Stimulated activated CD4-positive, alpha-beta T cell treated with anti-CD3 and anti-CD28 coated beads, Interleukin-15, amount 100 ng/mL, for 24 hours (primary cell): ENCODE data around the gene TSPAN15.

Experiments used
- DNase-seq: peaks from one replicate; pipeline ENCODE4 v3.0.0-alpha.2; 2020

The TSPAN15 gene

DNA sequence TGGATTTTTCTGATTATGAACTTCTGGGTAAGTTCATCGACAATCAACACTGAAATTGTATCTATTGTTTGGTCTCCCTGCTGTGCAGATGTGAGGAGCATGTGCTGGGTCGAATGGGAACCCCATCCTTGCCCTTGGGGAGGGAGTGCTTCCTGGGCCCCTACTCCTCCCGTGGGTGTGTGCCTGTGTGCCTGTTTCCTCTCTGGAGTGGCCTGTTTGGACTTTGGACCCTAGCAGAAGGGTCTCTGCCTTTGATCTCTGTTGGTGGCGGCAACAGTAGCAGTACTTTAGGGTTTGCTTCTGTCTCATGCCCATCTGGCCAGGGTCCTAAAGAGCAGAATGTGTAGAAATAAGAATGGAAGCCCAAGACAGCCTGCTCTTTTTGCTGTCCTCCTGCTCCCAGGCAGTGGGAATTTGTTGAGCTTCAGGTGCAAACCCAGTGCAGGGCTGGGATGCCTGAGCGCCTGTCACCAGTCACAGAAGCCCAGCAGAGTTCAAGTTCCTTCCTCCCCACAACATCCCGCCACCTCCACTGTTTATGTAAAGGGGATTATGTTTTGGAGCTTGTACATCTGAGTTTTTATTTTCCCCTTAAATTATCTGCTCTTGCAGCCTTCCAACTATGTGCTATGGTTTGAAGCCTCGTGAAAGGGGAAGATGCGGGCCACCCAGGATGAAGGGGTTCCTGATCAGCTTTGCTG, 33.1 kb upstream of the TSPAN15 start:
- no peak for DNase-seq

DNA sequence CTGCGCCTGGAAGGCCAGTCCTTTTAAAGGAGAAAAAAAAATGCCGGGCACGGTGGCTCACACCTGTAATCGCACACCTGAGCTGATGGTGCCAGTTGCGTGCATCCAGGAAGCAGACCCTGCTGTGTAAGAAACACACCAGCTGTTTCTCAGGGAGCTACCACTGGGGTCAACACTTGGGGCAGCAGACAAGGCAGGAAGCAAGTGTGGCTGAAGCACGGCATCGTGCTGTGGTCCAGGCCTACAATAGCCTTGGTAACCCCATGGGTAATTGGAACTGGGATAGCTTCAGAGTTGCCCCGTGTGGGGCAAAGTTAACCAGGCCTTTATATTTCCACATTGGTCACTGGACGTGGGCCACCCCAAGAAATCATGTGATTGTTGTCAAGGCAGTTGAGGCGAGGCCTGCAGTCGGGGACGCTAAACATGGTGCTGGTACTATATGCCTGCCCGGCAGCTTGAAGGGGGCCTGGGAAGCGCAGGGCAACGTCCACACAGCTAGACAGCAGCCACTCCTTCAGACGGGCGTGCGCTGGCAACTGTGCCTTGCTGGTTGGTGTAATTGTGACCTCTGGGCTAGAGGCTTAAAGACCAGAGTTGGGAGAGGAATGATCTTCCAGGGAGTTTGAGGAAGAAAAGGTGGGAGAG, 32.0 kb upstream of the TSPAN15 start:
- no peak for DNase-seq

DNA sequence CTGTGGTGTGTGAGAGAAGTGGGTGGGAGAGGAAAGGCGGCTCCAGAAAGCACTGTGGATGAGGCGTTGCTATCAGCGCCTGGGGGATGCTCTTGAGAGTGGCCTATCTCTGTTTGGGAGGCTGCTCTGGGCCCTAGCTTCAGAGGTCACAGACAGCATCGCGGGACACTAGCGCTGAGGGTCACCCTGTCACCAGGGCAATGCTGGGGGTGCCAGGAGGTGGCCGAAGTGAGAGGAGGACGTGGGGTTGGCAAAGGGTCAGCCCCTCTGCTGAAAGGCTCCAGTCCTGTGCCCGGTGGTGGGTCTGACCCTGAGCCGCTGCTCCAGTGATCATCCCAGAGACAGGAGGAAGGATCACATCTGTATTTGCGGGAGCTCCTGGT, 31.5 kb upstream of the TSPAN15 start:
- DNase-seq = no peak

- DNase-seq = no peak
Measured at GRCh38 chr10:69421611-69422308, 29.5 kb upstream of the TSPAN15 start.

DNA sequence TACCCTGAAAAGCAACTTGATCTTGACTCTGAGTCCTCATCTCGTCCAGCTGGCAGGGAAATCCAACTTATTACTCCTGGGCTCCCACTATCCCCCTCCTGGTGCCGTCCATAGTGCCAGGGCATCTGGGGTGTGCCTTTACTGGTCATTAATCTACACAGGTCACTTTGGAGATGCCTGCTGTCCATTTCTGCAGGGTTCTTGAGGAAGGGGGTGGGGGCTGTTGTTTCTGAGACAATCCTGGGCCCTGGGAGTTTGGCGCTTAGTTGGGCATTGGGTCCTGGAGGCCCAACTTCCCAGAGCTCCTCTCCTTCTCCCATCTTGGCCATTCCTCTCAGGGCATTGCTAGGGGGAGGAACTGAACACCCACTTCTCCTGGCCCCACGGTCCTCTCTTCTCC, 28.6 kb upstream of the TSPAN15 start:
- no peak for DNase-seq

GRCh38 chr10:69425041-69425440, 26.2 kb upstream of the TSPAN15 start:
- DNase-seq = no peak

GRCh38 chr10:69425511-69426298, 25.6 kb upstream of the TSPAN15 start:
- no peak for DNase-seq

DNA sequence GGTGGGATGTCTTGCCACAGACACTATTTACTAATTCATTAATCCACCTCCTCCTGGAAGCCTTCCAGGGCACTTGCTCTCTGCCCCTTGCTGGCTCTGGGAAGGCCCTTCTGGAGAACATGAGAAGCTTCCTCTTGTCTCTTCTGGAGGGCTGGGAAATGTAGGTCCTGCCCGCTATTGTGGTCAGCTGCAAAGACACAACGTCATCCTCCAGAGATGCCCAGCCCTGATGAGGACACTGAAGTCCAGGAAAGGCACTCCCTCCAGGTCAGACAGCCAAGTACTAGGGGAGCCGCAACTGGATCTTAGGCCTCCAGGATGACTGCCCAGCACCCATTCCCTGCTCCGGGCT, 24.9 kb upstream of the TSPAN15 start:
- no peak for DNase-seq

GRCh38 chr10:69428165-69428564, 23.1 kb upstream of the TSPAN15 start:
- no peak for DNase-seq

DNA sequence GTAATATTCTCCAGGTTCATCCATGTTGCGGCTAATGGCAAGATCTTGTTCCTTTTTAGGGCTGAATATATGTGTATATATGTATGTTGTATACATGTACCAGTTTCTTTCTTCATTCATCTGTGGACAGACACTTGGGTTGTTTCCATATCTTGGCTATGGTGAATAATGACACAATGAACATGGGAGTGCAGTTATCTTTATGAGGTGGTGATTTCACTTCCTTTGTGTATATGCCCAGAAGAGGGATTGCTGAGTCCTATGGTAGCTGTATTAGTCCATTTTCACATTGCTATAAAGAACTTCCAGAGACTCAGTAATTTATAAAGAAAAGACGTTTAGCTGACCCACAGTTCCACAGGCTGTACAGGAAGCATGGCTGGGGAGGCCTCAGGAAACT, 17.1 kb upstream of the TSPAN15 start:
- no peak for DNase-seq

- DNase-seq = no peak
Measured at GRCh38 chr10:69434926-69435325, 16.3 kb upstream of the TSPAN15 start.

DNA sequence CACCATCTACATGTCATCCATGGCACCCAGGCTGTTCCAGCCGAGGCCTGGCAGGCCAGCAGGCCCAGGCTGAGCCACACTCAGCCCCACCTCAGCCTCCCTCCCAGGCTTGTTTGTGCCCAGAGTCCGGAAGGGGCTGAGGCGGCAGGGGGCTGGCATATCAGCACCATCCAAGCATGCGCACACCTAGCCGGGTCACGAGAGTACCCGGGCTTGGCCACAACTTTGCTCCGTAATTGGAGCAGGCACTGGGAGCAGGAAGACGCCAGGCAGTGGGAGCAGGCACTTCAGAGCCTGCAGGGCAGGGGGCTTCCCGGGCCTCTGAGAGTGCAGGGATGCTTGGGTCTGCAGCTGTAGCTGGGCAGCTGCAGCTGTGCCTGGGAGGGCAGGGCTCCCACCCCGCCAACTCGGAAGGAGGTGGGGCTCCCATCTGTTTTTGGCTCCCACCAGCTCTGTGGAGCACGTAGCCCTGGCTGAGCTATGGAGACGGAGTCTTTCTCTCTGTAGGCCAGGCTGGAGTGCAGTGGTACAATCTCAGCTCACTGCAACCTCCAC, 15.2 kb upstream of the TSPAN15 start:
- no peak for DNase-seq

DNA sequence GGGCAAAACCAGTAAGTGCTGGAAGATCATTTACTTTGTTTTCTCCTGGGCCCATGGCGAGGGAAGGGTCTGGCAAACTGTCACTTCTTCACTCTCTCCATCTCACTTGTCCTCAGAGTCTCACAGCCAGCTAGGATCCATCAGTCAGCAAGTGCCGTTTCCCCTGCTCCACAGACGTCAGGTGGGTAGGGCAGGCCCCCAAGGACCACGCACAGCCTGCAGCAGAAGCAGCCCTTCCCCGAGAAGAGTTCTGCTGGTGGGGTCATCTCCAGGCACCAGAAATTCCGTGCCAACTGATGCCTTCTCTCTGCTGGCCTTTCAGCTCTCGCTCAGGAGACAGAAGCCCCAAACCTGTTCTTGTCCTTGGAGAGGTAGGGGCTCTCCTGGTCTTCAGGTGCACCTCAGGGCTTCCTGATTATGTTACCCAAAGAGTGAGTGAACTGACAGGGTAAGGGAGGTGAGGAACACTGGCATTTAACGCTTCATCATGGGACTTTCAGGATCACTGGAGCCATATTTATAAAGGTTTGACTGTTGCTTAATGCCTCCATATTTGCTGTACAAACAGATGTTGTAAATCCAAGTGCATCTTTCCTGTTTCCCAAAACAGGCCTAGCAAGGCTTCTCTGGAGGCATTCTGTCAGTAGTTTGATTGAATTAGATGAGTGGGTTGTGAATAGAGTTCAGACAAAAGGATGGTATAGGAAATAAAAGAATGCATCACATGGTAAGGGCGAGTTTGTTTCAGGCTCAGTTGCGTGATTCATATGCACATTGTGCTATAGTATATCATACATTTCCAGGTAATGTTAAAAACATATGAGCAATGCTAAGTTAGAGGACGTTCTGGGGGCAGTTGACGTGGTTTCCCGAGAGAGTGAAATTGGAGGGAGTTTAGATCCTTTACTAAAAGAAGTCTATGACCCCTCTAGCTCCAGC, 13.7 kb upstream of the TSPAN15 start:
- no peak for DNase-seq

DNA sequence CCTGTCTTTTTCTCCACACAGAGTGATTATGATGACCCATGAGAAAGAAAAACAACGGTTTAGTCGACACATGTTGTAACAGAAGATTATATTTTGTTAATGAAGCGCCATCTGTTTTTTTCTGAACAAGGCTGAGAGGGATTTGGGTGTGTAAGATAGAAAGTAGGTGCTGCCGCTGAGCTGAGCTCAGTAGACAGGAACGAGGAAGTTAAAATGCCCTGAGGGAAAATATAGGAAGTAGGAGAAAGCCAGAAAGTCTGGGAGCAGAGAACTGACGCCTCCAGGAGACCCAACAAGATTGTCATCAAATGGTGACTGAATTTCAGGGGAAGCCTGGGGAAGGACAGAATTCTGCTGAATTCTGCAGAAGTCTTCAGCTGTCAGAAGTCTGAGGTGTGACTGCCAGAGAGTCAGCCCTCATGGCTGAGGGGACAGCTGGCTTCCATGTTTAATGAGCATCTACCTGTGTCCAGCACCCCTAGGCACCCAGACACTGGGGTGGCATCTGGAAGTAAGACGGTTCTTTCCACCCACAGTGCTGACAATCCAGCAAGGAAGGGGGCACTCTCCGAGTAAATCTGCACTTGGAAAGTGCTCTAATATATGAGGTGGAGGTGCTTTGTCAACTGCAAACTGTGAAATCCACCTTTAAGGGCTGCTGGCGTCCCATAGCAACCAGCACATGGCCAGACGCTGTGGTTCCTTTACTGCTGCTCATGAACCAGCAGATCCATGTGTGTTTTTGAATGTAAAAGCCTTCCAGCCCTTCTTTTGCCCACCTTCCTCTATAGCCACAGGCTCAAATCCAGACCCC, 12.5 kb upstream of the TSPAN15 start:
- DNase-seq = no peak

DNA sequence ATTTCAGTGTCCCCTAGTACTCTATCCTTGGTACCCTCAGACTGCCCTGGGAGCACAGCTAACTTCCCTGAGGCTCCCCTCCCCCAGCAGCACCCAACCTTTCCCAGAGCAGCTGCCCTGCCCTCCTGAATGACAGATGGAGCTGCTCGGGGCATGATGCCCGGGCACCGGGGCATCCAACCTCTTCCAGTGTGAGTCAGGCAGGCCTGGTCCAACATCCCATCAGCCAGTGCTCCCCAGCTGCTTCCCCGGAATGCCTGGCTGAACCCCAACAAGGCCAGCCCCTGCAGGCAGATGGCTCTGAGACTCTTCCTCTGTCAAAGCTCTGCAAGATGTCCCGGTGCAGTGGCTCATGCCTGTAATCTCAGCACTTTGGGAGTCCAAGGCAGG, 11.9 kb upstream of the TSPAN15 start:
- DNase-seq = no peak

- DNase-seq = no peak
Measured at GRCh38 chr10:69439813-69440506, 11.3 kb upstream of the TSPAN15 start.

- no peak for DNase-seq
Measured at GRCh38 chr10:69443354-69443753, 7.9 kb upstream of the TSPAN15 start.

- no peak for DNase-seq
Measured at GRCh38 chr10:69445041-69445440, 6.2 kb upstream of the TSPAN15 start.

DNA sequence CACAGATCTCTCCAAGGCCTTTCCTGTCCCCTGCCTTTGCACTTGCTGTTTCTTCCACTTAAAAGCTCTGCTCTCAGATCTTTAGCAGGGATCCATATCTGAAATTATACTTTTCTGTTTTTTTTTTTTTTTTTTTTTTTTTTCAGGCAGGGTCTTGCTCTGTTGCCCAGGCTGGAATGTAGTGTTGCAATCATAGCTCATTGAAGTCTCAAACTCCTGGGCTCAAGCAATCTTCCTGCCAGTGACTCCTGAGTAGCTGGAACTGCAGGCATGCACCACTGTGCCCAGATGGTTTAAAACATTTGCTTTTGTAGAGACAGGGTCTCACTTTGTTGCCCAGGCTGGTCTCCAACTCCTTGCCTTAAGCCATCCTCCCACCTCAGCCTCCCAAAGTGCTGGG, 5.0 kb upstream of the TSPAN15 start:
- no peak for DNase-seq

DNA sequence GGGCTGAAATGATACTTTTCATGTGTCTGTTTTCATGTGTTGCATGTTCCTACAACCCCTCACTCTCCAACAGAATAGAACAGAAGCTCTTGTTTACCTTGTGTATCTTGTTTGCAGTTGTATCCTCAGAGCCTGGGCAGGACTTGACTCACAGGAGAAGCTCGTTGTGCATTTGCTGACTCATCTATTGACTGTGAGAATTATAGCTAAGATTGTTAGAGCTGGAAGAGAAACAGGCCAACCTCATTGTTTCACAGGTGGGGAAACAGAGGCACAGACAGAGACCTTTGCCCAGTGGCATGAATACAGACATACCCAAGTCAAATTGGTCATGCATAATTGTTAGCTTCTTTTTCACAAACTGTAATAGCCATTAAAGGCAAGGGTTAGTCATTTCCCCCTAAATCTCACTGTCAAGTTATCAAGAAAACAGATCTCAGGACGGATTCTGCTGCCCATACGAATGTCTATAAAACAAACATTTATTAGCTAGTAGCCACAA, 4.6 kb upstream of the TSPAN15 start:
- DNase-seq = no peak
